ENCODE results near the gene CPNE8. TPM values are rescaled to one million over a fixed set of nuclear protein-coding genes. Genes with fewer than 3 reads are reported as not detected.
A peak's percentile ranks its signal among the peaks of the same experiment; 100 is the strongest.

CPNE8 gene
- total RNA-seq, 6 experiments from 2014 or later: 8.6 to 21.1 (median 16.3) TPM

DNA sequence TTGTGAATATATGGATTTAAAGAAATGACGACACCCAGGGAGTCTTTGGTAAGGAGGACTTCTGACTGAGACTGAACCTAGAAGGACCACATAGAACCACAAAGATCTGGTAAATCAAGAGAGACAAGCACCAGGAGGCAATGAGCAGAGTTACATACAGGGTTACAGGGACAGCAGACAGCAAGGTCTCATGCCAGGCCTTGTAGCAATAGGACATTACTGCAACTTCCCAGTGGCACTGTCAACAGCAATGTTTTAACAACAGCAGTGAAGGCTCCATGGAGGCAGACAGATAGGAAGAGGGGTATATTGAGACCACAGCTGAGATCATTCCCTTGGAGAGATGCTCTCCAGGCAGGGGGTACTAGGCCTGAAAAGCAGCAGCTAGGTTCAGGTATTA, 18.5 kb downstream of the CPNE8 start:
- H3K27ac ChIP-seq: peak overlapping the region in 1 of 3 donors; percentile 19
- H3K4me3 ChIP-seq: no peak overlapping the region
- no peaks in the 10 kb centered on the region for H3K9me3 ChIP-seq
- no peaks in the 10 kb centered on the region for H3K36me3 ChIP-seq
- intact Hi-C loops (cut with DNase I): no loop called here
- peaks cover 0 to 39% (median 13%) of the 10 kb centered on the region in 4 donors for H3K4me1 ChIP-seq
- ATAC-seq (peak; percentile 4 to 65 (median 49)), DNase-seq (no peak)
- WGBS (ENCODE audit: insufficient coverage, low coverage, low lambda C conversion rate, missing lambda C conversion rate): 88% methylated on average over 1 of the region's 1 CpG
- TF ChIP-seq, protein P1, sequence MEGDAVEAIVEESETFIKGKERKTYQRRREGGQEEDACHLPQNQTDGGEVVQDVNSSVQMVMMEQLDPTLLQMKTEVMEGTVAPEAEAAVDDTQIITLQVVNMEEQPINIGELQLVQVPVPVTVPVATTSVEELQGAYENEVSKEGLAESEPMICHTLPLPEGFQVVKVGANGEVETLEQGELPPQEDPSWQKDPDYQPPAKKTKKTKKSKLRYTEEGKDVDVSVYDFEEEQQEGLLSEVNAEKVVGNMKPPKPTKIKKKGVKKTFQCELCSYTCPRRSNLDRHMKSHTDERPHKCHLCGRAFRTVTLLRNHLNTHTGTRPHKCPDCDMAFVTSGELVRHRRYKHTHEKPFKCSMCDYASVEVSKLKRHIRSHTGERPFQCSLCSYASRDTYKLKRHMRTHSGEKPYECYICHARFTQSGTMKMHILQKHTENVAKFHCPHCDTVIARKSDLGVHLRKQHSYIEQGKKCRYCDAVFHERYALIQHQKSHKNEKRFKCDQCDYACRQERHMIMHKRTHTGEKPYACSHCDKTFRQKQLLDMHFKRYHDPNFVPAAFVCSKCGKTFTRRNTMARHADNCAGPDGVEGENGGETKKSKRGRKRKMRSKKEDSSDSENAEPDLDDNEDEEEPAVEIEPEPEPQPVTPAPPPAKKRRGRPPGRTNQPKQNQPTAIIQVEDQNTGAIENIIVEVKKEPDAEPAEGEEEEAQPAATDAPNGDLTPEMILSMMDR (IDR thresholded peaks at IDR 0.05): no peak
- TF ChIP-seq POLR2A (IDR thresholded peaks at IDR 0.05): no peak
- no peaks in the 10 kb centered on the region for H3K27me3 ChIP-seq

DNA sequence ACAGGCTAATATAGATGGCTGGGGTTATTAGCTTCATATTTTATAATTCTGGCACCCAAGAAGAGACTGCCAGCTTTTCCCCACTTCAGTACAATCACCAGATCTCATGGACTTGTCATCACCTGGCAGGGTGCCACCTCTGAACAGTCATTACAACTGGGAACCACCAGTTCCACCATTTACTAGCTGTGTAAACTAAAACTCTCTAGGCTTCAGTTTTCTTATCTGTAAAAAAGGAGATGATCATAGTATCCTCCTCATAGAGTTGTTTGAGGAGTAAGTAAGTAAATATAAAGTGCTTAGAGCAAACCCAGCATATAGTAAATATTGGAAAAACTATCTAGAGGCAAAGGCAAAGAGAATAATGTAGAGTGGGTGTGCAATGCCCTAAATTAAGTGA, 19.3 kb downstream of the CPNE8 start:
- no peak overlapping the region for H3K4me3 ChIP-seq
- peak; percentile 58 to 84 (median 59) for DNase-seq
- no peaks in the 10 kb centered on the region for H3K27me3 ChIP-seq
- H3K4me1 ChIP-seq: peaks cover 0 to 39% (median 13%) of the 10 kb centered on the region in 4 donors
- TF ChIP-seq, protein P1 (IDR thresholded peaks at IDR 0.05): no peak
- no peak for TF ChIP-seq POLR2A (IDR thresholded peaks at IDR 0.05)
- H3K36me3 ChIP-seq: no peaks in the 10 kb centered on the region
- intact Hi-C loops (cut with DNase I): no loop called here
- peak; percentile 27 to 76 (median 54) for ATAC-seq
- no peaks in the 10 kb centered on the region for H3K9me3 ChIP-seq
- peak overlapping the region in 1 of 3 donors; percentile 19 for H3K27ac ChIP-seq

DNA sequence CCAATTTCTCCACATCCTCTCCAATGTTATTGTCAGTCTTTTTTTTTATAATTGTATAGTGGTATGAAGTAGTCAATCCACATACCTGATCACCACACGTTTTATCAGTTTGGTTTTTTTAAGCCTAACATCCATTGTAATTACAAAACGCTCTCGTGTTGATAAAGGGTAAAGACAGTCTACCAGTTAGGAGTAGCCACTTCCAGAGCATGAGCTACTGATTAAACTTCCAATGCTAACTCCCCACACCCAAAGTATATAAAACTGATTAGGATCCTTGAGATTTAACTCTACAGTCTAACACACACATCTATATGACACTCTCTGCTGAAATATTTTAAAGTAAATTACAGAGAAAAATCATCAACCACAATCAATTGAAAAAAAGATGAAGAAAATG, 20.7 kb downstream of the CPNE8 start:
- intact Hi-C loops (cut with DNase I): no loop called here
- Histone ChIP-seq H3K27ac (peak overlapping the region in 2 of 3 donors; percentile 2 to 10), H3K4me1 (peaks cover 0 to 36% (median 13%) of the 10 kb centered on the region in 4 donors), H3K27me3 (no peaks in the 10 kb centered on the region), H3K4me3 (no peak overlapping the region), H3K36me3 (no peaks in the 10 kb centered on the region), H3K9me3 (no peaks in the 10 kb centered on the region)
- DNase-seq (no peak), ATAC-seq (peak; percentile 32 to 59 (median 42))
- 25% methylated on average over 3 of the region's 3 CpGs for WGBS (ENCODE audit: insufficient coverage, low coverage, low lambda C conversion rate, missing lambda C conversion rate)
- no peak for TF ChIP-seq POLR2A (IDR thresholded peaks at IDR 0.05)
- TF ChIP-seq, protein P1 (IDR thresholded peaks at IDR 0.05): no peak

DNA sequence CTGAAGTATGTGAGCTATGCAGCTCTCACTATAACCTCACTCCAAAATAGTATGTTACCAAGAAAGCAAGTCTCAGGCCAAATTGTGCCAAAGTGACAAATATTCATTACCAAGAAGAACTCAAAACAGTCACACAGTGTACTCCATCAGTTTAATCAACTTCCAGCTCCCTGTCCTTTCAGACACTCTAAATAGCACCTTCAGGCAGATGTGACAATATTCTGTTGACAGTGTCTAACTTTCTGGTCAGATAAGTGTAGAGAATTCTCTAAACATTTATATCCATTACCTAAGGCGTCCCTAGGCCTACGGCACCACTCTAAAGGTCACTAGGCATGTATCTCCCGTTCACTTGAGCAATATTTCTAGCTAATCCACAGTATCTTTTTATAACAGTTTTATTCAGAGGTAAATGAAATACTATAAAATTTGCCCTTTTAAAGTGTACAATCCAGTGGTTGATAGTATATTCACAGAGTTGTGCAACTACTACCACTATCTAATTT, 21.7 kb downstream of the CPNE8 start:
- Histone ChIP-seq H3K27me3 (no peaks in the 10 kb centered on the region), H3K36me3 (no peaks in the 10 kb centered on the region), H3K4me3 (no peak overlapping the region), H3K27ac (peak overlapping the region; percentile 2 to 60 (median 10)), H3K4me1 (peaks cover 0 to 34% (median 13%) of the 10 kb centered on the region in 4 donors), H3K9me3 (no peaks in the 10 kb centered on the region)
- TF ChIP-seq, protein P1 (IDR thresholded peaks at IDR 0.05): no peak
- no peak for TF ChIP-seq POLR2A (IDR thresholded peaks at IDR 0.05)
- intact Hi-C loops (cut with DNase I): no loop called here
- 34% methylated on average over 3 of the region's 3 CpGs for WGBS (ENCODE audit: insufficient coverage, low coverage, low lambda C conversion rate, missing lambda C conversion rate)
- DNase-seq: no peak
- peak; percentile 46 to 68 (median 60) for ATAC-seq
